Measurements from ENCODE around the gene KCNAB2.

GRCh38 chr1:6096243-6097116 lies 50.8 kb downstream of the KCNAB2 start:
- TF ChIP-seq SNAI2 (CRISPR knock-in tag; IDR thresholded peaks at IDR 0.05) (no peak), PATZ1 (CRISPR knock-in tag; IDR thresholded peaks at IDR 0.05; ENCODE audit: borderline replicate concordance) (no peak), CSDC2 (CRISPR knock-in tag; IDR thresholded peaks at IDR 0.05) (no peak), ZNF565 (CRISPR knock-in tag; conservative IDR thresholded peaks at IDR 0.05; ENCODE audit: low read depth) (no peak), ZNF70 (CRISPR knock-in tag; IDR thresholded peaks at IDR 0.05) (no peak), PPARA (CRISPR knock-in tag; IDR thresholded peaks at IDR 0.05; ENCODE audit: borderline replicate concordance) (no peak), TOX (CRISPR knock-in tag; IDR thresholded peaks at IDR 0.05; ENCODE audit: borderline replicate concordance) (no peak), BACH2 (CRISPR knock-in tag; IDR thresholded peaks at IDR 0.05; ENCODE audit: borderline replicate concordance) (no peak), OSR1 (CRISPR knock-in tag; IDR thresholded peaks at IDR 0.05) (no peak), POU6F1 (CRISPR knock-in tag; IDR thresholded peaks at IDR 0.05; ENCODE audit: borderline replicate concordance, low read depth) (no peak)

Data from SK-N-SH treated with all-trans-retinoic acid at 6 μM for 48 hours (cell line).